Smooth muscle cell (in vitro differentiated cells): ENCODE results near the gene ZBTB42. TPM values are rescaled to one million over a fixed set of nuclear protein-coding genes. Genes with fewer than 3 reads are reported as not detected.

Experiments
- DNase-seq: peaks from one replicate; lab custom pipeline; 2025; ENCODE audit not compliant: unreplicated experiment; lab: John Stamatoyannopoulos, UW
- H2AFZ ChIP-seq: fragments of 200-600 bp; sonication (generic); 2 replicates; pipeline ENCODE4 v1.6.0; 2016; ENCODE audit warnings: antibody characterized with exemption, low read depth, mild to moderate bottlenecking
- H3F3A ChIP-seq: fragments of 200-600 bp; sonication (generic); 2 replicates; pipeline ENCODE4 v1.6.0; 2017; ENCODE audit warnings: antibody characterized with exemption, low read depth
- H3K27ac ChIP-seq: fragments of 200-600 bp; sonication (generic); 2 replicates; pipeline ENCODE4 v1.5.1; 2016; ENCODE audit warnings: low read depth, mild to moderate bottlenecking
- H3K27me3 ChIP-seq: fragments of 200-600 bp; sonication (generic); 2 replicates; pipeline ENCODE4 v1.6.1; 2016; ENCODE audit warnings: low read depth, mild to moderate bottlenecking
- H3K36me3 ChIP-seq: fragments of 200-600 bp; sonication (generic); 2 replicates; pipeline ENCODE4 v1.5.1; 2016; ENCODE audit warnings: low read depth
- H3K4me1 ChIP-seq: fragments of 200-600 bp; sonication (generic); 2 replicates; pipeline ENCODE4 v1.5.1; 2016; ENCODE audit warnings: low read depth
- H3K4me2 ChIP-seq: fragments of 200-600 bp; sonication (generic); 2 replicates; pipeline ENCODE4 v1.6.0; 2016; ENCODE audit warnings: mild to moderate bottlenecking
- H3K4me3 ChIP-seq: fragments of 200-600 bp; sonication (generic); 2 replicates; pipeline ENCODE4 v1.5.1; 2016; ENCODE audit warnings: mild to moderate bottlenecking
- H3K79me2 ChIP-seq: fragments of 200-600 bp; sonication (generic); 2 replicates; pipeline ENCODE4 v1.6.0; 2016; ENCODE audit warnings: low read depth, mild to moderate bottlenecking
- H3K9ac ChIP-seq: fragments of 200-600 bp; sonication (generic); 2 replicates; pipeline ENCODE4 v1.6.0; 2016; ENCODE audit warnings: low read depth
- H3K9me3 ChIP-seq: fragments of 200-600 bp; sonication (generic); replicated peaks from 2 replicates; pipeline ENCODE4 v1.5.1; 2016; ENCODE audit warnings: low read depth
- H4K20me1 ChIP-seq: fragments of 200-600 bp; sonication (generic); 2 replicates; pipeline ENCODE4 v1.6.0; 2016; ENCODE audit warnings: low read depth
- CTCF ChIP-seq: fragments of 200-600 bp; sonication (generic); IDR thresholded peaks from 2 replicates; pipeline ENCODE4 v1.5.1; 2017; ENCODE audit warnings: borderline replicate concordance, mild to moderate bottlenecking, antibody characterized with exemption; ENCODE audit not compliant: insufficient read depth, poor library complexity, severe bottlenecking
- WGBS: methylation state at CpG from one replicate; pipeline ENCODE4 v1.1.7; 2016; ENCODE audit warnings: low lambda C conversion rate; 5-methylcytosine and 5-hydroxymethylcytosine counted together
- polyA plus RNA-seq: library from polyadenylated mRNA; unstranded; fragments of >200 nt; fragmentation: Nextera tagmentation; extraction: Ambion mirVana; gene quantifications from 2 replicates; pipeline ENCODE4 v1.2.1, GENCODE V29; 2016
- total RNA-seq: library from RNA; depleted of rRNA; stranded (reverse); fragments of >200 nt; gene quantifications from 2 replicates; pipeline ENCODE4 v1.2.3, GENCODE V29; 2014

ZBTB42 gene
- total and polyA plus RNA-seq, 2 experiments from 2014 or later = 0.72 to 1.6 TPM

GRCh38 chr14:104783484-104784217 is 17.2 kb upstream of the ZBTB42 start:
- Histone ChIP-seq H3K4me2 (no peak overlapping the region), H3K4me1 (no peaks in the 10 kb centered on the region), H3F3A (no peaks in the 10 kb centered on the region), H3K4me3 (no peak overlapping the region), H4K20me1 (peaks cover 97% of the 10 kb centered on the region), H3K9ac (no peak overlapping the region), H3K79me2 (peaks cover 18% of the 10 kb centered on the region), H3K27me3 (no peaks in the 10 kb centered on the region), H3K27ac (no peak overlapping the region), H3K9me3 (no peaks in the 10 kb centered on the region), H3K36me3 (no peaks in the 10 kb centered on the region), H2AFZ (no peak overlapping the region)
- no peak for TF ChIP-seq CTCF
- WGBS = 97% methylated on average over 12 of the region's 16 CpGs
- DNase-seq = no peak

- H3K36me3 ChIP-seq = no peaks in the 10 kb centered on the region
- H3K4me2 ChIP-seq = no peak overlapping the region
- H3K4me3 ChIP-seq = no peak overlapping the region
- no peak overlapping the region for H3K9ac ChIP-seq
- no peak for DNase-seq
- H2AFZ ChIP-seq = no peak overlapping the region
- no peaks in the 10 kb centered on the region for H3K4me1 ChIP-seq
- H3F3A ChIP-seq = no peaks in the 10 kb centered on the region
- H3K27me3 ChIP-seq = no peaks in the 10 kb centered on the region
- H3K79me2 ChIP-seq = peaks cover 22% of the 10 kb centered on the region
- peaks cover 97% of the 10 kb centered on the region for H4K20me1 ChIP-seq
- no peaks in the 10 kb centered on the region for H3K9me3 ChIP-seq
- TF ChIP-seq CTCF = no peak
- H3K27ac ChIP-seq = no peak overlapping the region
- WGBS = 88% methylated on average over 9 of the region's 9 CpGs
Observed at GRCh38 chr14:104784218-104784568, 16.7 kb upstream of the ZBTB42 start.

- Histone ChIP-seq H3K4me2 (no peak overlapping the region), H3K79me2 (peaks cover 31% of the 10 kb centered on the region), H3F3A (no peaks in the 10 kb centered on the region), H3K4me3 (no peak overlapping the region), H3K27ac (no peak overlapping the region), H3K4me1 (no peaks in the 10 kb centered on the region), H3K27me3 (no peaks in the 10 kb centered on the region), H4K20me1 (peaks cover 97% of the 10 kb centered on the region), H3K36me3 (no peaks in the 10 kb centered on the region), H3K9me3 (no peaks in the 10 kb centered on the region), H3K9ac (no peak overlapping the region), H2AFZ (no peak overlapping the region)
- no peak for TF ChIP-seq CTCF
- DNase-seq = no peak
- 96% methylated on average over 26 of the region's 36 CpGs for WGBS
Observed at GRCh38 chr14:104784846-104785707, 15.8 kb upstream of the ZBTB42 start.
